Panc1 (cell line): ENCODE measurements around the gene CHI3L1. TPM values are rescaled to one million over a fixed set of nuclear protein-coding genes. Genes with fewer than 3 reads are reported as not detected.

Source experiments
- ATAC-seq: fragments of 200-7000 bp; cut with Tn5 transposase; 2 replicates; pipeline ENCODE4 v1.9.1; 2020; ENCODE audit warnings: mild to moderate bottlenecking, moderate library complexity
- BruUV-seq: library from RNA; stranded (reverse); fragments of 400-500 nt; replicated peaks from 2 replicates; lab custom pipeline; 2021; lab: Mats Ljungman, UMichigan
- CTCF ChIA-PET: fragments of 300-600 bp; sonication (Branson Sonifier 250); formaldehyde crosslinking; loops from one replicate; lab custom pipeline; 2022; ENCODE audit warnings: antibody characterized with exemption; lab: Charles Lee
- POLR2A ChIA-PET: fragments of 300-600 bp; sonication (Branson Sonifier 250); formaldehyde crosslinking; loops from one replicate; lab custom pipeline; 2022; ENCODE audit warnings: antibody characterized with exemption; lab: Charles Lee
- DNase-seq: peaks from one replicate; pipeline ENCODE4 v3.0.0-alpha.2; 2010; ENCODE audit warnings: low read depth, low spot score
- H3K27ac ChIP-seq: 2 replicates; pipeline ENCODE4 v1.5.1; 2011; ENCODE audit warnings: mild to moderate bottlenecking, low read length, inconsistent platforms
- H3K27me3 ChIP-seq: fragments of 200-500 bp; sonication (Bioruptor generic); 2 replicates; pipeline ENCODE4 v1.6.0; 2014; ENCODE audit warnings: low read length, inconsistent platforms; ENCODE audit not compliant: control insufficient read depth, insufficient read depth
- H3K36me3 ChIP-seq: fragments of 200-500 bp; sonication (Bioruptor generic); 2 replicates; pipeline ENCODE4 v1.5.1; 2014; ENCODE audit warnings: inconsistent platforms, mild to moderate bottlenecking, low read length, moderate library complexity; ENCODE audit not compliant: control insufficient read depth, insufficient read depth
- H3K4me1 ChIP-seq: 2 replicates; pipeline ENCODE4 v1.5.1; 2011; ENCODE audit warnings: inconsistent platforms, mild to moderate bottlenecking, low read length, moderate library complexity; ENCODE audit not compliant: control insufficient read depth, insufficient read depth
- H3K4me3 ChIP-seq, 2 experiments: 2 replicates each; pipeline ENCODE4 v1.5.1; 2011 to 2012; ENCODE audit warnings: low read depth in 2 of 2, low read length in 2 of 2, mild to moderate bottlenecking in 2 of 2, inconsistent platforms in 1 of 2, moderate library complexity in 1 of 2
- H3K9me3 ChIP-seq: fragments of 200-500 bp; sonication (Bioruptor generic); 2 replicates; pipeline ENCODE4 v1.5.1; 2014; ENCODE audit warnings: low read depth, mild to moderate bottlenecking, inconsistent platforms, low read length, moderate library complexity; ENCODE audit not compliant: control insufficient read depth, insufficient read depth
- CTCF ChIP-seq: fragments of 450-650 bp; IDR thresholded peaks from 2 replicates; pipeline ENCODE4 v1.5.1; 2017; ENCODE audit warnings: mild to moderate bottlenecking
- POLR2AphosphoS5 ChIP-seq: IDR thresholded peaks from 2 replicates; pipeline ENCODE4 v1.6.1; 2012; ENCODE audit warnings: mild to moderate bottlenecking, low read depth, low read length, moderate library complexity
- REST ChIP-seq, 2 experiments: IDR thresholded peaks; 2 replicates each; pipeline ENCODE4 v1.6.1; 2011 to 2012; ENCODE audit warnings: low read depth in 2 of 2, control low read depth in 1 of 2, low read length in 1 of 2, mild to moderate bottlenecking in 1 of 2, moderate library complexity in 1 of 2; ENCODE audit not compliant: insufficient read depth in 1 of 2
- SIN3A ChIP-seq: IDR thresholded peaks from 2 replicates; pipeline ENCODE4 v1.6.1; 2012; ENCODE audit warnings: low read depth, mild to moderate bottlenecking, low read length, moderate library complexity, borderline replicate concordance; ENCODE audit not compliant: insufficient read depth
- TCF7L2 ChIP-seq: IDR thresholded peaks from 2 replicates; pipeline ENCODE4 v1.6.1; 2011; ENCODE audit warnings: mild to moderate bottlenecking, low read depth, low read length, inconsistent platforms
- in situ Hi-C: cut with HindIII; loops from 2 replicates; pipeline ENCODE4 v1.10.0; 2016; ENCODE audit warnings: low sequenced_read_pairs, low pct_unique_long_range_greater_than_20kb
- intact Hi-C: fragments of 100-400 bp; cut with micrococcal nuclease; formaldehyde crosslinking; loops from one replicate; pipeline ENCODE4 v1.10.0; 2022; ENCODE audit not compliant: unreplicated experiment
- total RNA-seq: library from RNA; stranded (reverse); gene quantifications from one replicate; pipeline ENCODE4 v1.2.1, GENCODE V29; 2021; ENCODE audit not compliant: unreplicated experiment

The CHI3L1 gene
- total RNA-seq, 1 experiment from 2014 or later, result 0.10 TPM

GRCh38 chr1:203197625-203198024 is 11.1 kb upstream of the CHI3L1 start:
- no TSS peak for BruUV-seq
- Histone ChIP-seq H3K4me3 (no peak overlapping the region), H3K27me3 (peaks cover 6% of the 10 kb centered on the region; the same call in 1 of the 2 replicates), H3K4me1 (no peaks in the 10 kb centered on the region), H3K9me3 (no peaks in the 10 kb centered on the region), H3K27ac (no peak overlapping the region), H3K36me3 (no peaks in the 10 kb centered on the region)
- no peak for TF ChIP-seq REST (IDR thresholded peaks at IDR 0.05; ENCODE audit: insufficient read depth in 1 of 2, low read depth in 2 of 2, low read length in 1 of 2)
- TF ChIP-seq SIN3A, result no peak
- no peak for TF ChIP-seq CTCF
- TF ChIP-seq TCF7L2, result no peak
- no peak for TF ChIP-seq POLR2AphosphoS5
- CTCF ChIA-PET, result no interaction called here
- in situ Hi-C loops (no loop called here), intact Hi-C loops (no loop called here)
- POLR2A ChIA-PET, result no interaction called here
- DNase-seq (no peak), ATAC-seq (no peak)

GRCh38 chr1:203196371-203196770 is 9.9 kb upstream of the CHI3L1 start:
- H3K27me3 ChIP-seq, result peaks cover 6% of the 10 kb centered on the region; the same call in 1 of the 2 replicates
- H3K36me3 ChIP-seq, result no peaks in the 10 kb centered on the region
- DNase-seq, result no peak
- BruUV-seq, result no TSS peak
- POLR2A ChIA-PET, result no interaction called here
- ATAC-seq, result no peak
- no peak overlapping the region for H3K27ac ChIP-seq
- TF ChIP-seq SIN3A (no peak), CTCF (no peak), REST (IDR thresholded peaks at IDR 0.05; ENCODE audit: insufficient read depth in 1 of 2, low read depth in 2 of 2, low read length in 1 of 2) (no peak)
- intact Hi-C loops, result no loop called here
- no peak overlapping the region for H3K4me3 ChIP-seq
- CTCF ChIA-PET, result no interaction called here
- no peaks in the 10 kb centered on the region for H3K9me3 ChIP-seq
- H3K4me1 ChIP-seq, result no peaks in the 10 kb centered on the region
- in situ Hi-C loops, result no loop called here
